A673 (cell line): ENCODE measurements around the gene BRSK2. TPM values are rescaled to one million over a fixed set of nuclear protein-coding genes. Genes with fewer than 3 reads are reported as not detected.

Experiments used
- BruUV-seq: library from RNA; stranded (reverse); fragments of 400-500 nt; replicated peaks from 2 replicates; lab custom pipeline; 2021; lab: Mats Ljungman, UMichigan
- CTCF ChIA-PET: fragments of 300-600 bp; sonication (Branson Sonifier 250); formaldehyde crosslinking; loops from one replicate; lab custom pipeline; 2022; ENCODE audit warnings: antibody characterized with exemption; lab: Charles Lee
- POLR2A ChIA-PET: fragments of 300-600 bp; sonication (Branson Sonifier 250); formaldehyde crosslinking; loops from one replicate; lab custom pipeline; 2022; ENCODE audit warnings: antibody characterized with exemption; ENCODE audit not compliant: low non-redundant PET; lab: Charles Lee
- DNase-seq: peaks from one replicate; pipeline ENCODE4 v3.0.0-alpha.2; 2015; ENCODE audit warnings: low spot score
- H3K27ac ChIP-seq: fragments of 200-600 bp; sonication (generic); 2 replicates; pipeline ENCODE4 v1.5.1; 2016; ENCODE audit warnings: mixed run types, low read depth, mild to moderate bottlenecking, mixed read lengths, antibody characterized with exemption, low read length; ENCODE audit not compliant: poor library complexity, severe bottlenecking
- H3K27me3 ChIP-seq: fragments of 200-600 bp; sonication (generic); replicated peaks from 2 replicates; pipeline ENCODE4 v1.6.1; 2017; ENCODE audit warnings: mixed run types, low read depth, mild to moderate bottlenecking, mixed read lengths, antibody characterized with exemption, low read length; ENCODE audit not compliant: insufficient read depth, poor library complexity
- H3K36me3 ChIP-seq: fragments of 200-600 bp; sonication (generic); 2 replicates; pipeline ENCODE4 v1.6.1; 2016; ENCODE audit warnings: mixed run types, mild to moderate bottlenecking, mixed read lengths, antibody characterized with exemption, low read length; ENCODE audit not compliant: insufficient read depth, poor library complexity, severe bottlenecking
- H3K4me1 ChIP-seq: fragments of 200-600 bp; sonication (generic); 2 replicates; pipeline ENCODE4 v1.6.1; 2017; ENCODE audit warnings: mixed run types, mild to moderate bottlenecking, mixed read lengths, antibody characterized with exemption, low read length; ENCODE audit not compliant: insufficient read depth, poor library complexity, severe bottlenecking
- H3K4me3 ChIP-seq: fragments of 200-600 bp; sonication (generic); 2 replicates; pipeline ENCODE4 v1.5.1; 2016; ENCODE audit warnings: low read depth, mixed run types, mild to moderate bottlenecking, mixed read lengths, low read length; ENCODE audit not compliant: poor library complexity, severe bottlenecking
- H3K9me3 ChIP-seq: fragments of 200-600 bp; sonication (generic); 2 replicates; pipeline ENCODE4 v1.6.1; 2016; ENCODE audit warnings: mixed run types, low read depth, mild to moderate bottlenecking, mixed read lengths, antibody characterized with exemption, low read length; ENCODE audit not compliant: poor library complexity, severe bottlenecking
- CTCF ChIP-seq: fragments of 300-800, 200-600 bp; sonication (generic); conservative IDR thresholded peaks from 2 replicates; pipeline ENCODE4 v1.5.1; 2017; ENCODE audit warnings: low read depth, mild to moderate bottlenecking, antibody characterized with exemption, low read length, moderate library complexity, mixed read lengths
- EZH2 ChIP-seq: fragments of 200-600 bp; sonication (generic); IDR thresholded peaks from 2 replicates; pipeline ENCODE4 v1.6.1; 2017; ENCODE audit warnings: borderline replicate concordance, low read depth, mild to moderate bottlenecking, mixed read lengths, antibody characterized with exemption, low read length; ENCODE audit not compliant: poor library complexity, severe bottlenecking
- intact Hi-C: fragments of 100-400 bp; cut with micrococcal nuclease; formaldehyde crosslinking; loops from one replicate; pipeline ENCODE4 v1.10.0; 2022; ENCODE audit not compliant: unreplicated experiment
- total RNA-seq: library from RNA; stranded (reverse); gene quantifications from 2 replicates; pipeline ENCODE4 v1.2.3, GENCODE V29; 2021

BRSK2 gene
- total RNA-seq, 1 experiment from 2014 or later, result 2.2 TPM

- no peaks in the 10 kb centered on the region for H3K27me3 ChIP-seq
- no TSS peak for BruUV-seq
- peak; percentile 60 for DNase-seq
- no peak for TF ChIP-seq CTCF
- no peak for TF ChIP-seq EZH2
- intact Hi-C loops, result no loop called here
- H3K4me1 ChIP-seq, result no peaks in the 10 kb centered on the region
- POLR2A ChIA-PET, result no interaction called here
- H3K27ac ChIP-seq, result no peak overlapping the region
- H3K4me3 ChIP-seq, result peak overlapping the region; percentile 45
- no peaks in the 10 kb centered on the region for H3K9me3 ChIP-seq
- CTCF ChIA-PET, result no interaction called here
- no peaks in the 10 kb centered on the region for H3K36me3 ChIP-seq
Measured at GRCh38 chr11:1382831-1383607, 6.7 kb upstream of the BRSK2 start.

GRCh38 chr11:1384199-1384970, 5.3 kb upstream of the BRSK2 start:
- Histone ChIP-seq H3K27ac (no peak overlapping the region), H3K4me1 (no peaks in the 10 kb centered on the region), H3K27me3 (no peaks in the 10 kb centered on the region), H3K4me3 (no peak overlapping the region), H3K36me3 (no peaks in the 10 kb centered on the region), H3K9me3 (no peaks in the 10 kb centered on the region)
- no TSS peak for BruUV-seq
- TF ChIP-seq CTCF (no peak), EZH2 (no peak)
- ChIA-PET CTCF (no interaction called here), POLR2A (no interaction called here)
- intact Hi-C loops, result no loop called here
- DNase-seq, result no peak

GRCh38 chr11:1387521-1387920, 2.2 kb upstream of the BRSK2 start:
- no peaks in the 10 kb centered on the region for H3K36me3 ChIP-seq
- POLR2A ChIA-PET, result no interaction called here
- no peak overlapping the region for H3K27ac ChIP-seq
- intact Hi-C loops, result no loop called here
- peaks cover 17% of the 10 kb centered on the region for H3K27me3 ChIP-seq
- DNase-seq, result no peak
- CTCF ChIA-PET, result no interaction called here
- peaks cover 14% of the 10 kb centered on the region for H3K4me1 ChIP-seq
- no peaks in the 10 kb centered on the region for H3K9me3 ChIP-seq
- TF ChIP-seq CTCF, result no peak
- TF ChIP-seq EZH2, result no peak
- BruUV-seq, result no TSS peak
- H3K4me3 ChIP-seq, result no peak overlapping the region
